Smooth muscle cell (in vitro differentiated cells): ENCODE data around the gene TXNDC16. TPM values are rescaled to one million over a fixed set of nuclear protein-coding genes. Genes with fewer than 3 reads are reported as not detected.

Experiments
- DNase-seq: peaks from one replicate; lab custom pipeline; 2025; ENCODE audit not compliant: unreplicated experiment; lab: John Stamatoyannopoulos, UW
- H2AFZ ChIP-seq: fragments of 200-600 bp; sonication (generic); 2 replicates; pipeline ENCODE4 v1.6.0; 2016; ENCODE audit warnings: antibody characterized with exemption, low read depth, mild to moderate bottlenecking
- H3F3A ChIP-seq: fragments of 200-600 bp; sonication (generic); 2 replicates; pipeline ENCODE4 v1.6.0; 2017; ENCODE audit warnings: antibody characterized with exemption, low read depth
- H3K27ac ChIP-seq: fragments of 200-600 bp; sonication (generic); 2 replicates; pipeline ENCODE4 v1.5.1; 2016; ENCODE audit warnings: low read depth, mild to moderate bottlenecking
- H3K27me3 ChIP-seq: fragments of 200-600 bp; sonication (generic); 2 replicates; pipeline ENCODE4 v1.6.1; 2016; ENCODE audit warnings: low read depth, mild to moderate bottlenecking
- H3K36me3 ChIP-seq: fragments of 200-600 bp; sonication (generic); 2 replicates; pipeline ENCODE4 v1.5.1; 2016; ENCODE audit warnings: low read depth
- H3K4me1 ChIP-seq: fragments of 200-600 bp; sonication (generic); 2 replicates; pipeline ENCODE4 v1.5.1; 2016; ENCODE audit warnings: low read depth
- H3K4me2 ChIP-seq: fragments of 200-600 bp; sonication (generic); 2 replicates; pipeline ENCODE4 v1.6.0; 2016; ENCODE audit warnings: mild to moderate bottlenecking
- H3K4me3 ChIP-seq: fragments of 200-600 bp; sonication (generic); 2 replicates; pipeline ENCODE4 v1.5.1; 2016; ENCODE audit warnings: mild to moderate bottlenecking
- H3K79me2 ChIP-seq: fragments of 200-600 bp; sonication (generic); 2 replicates; pipeline ENCODE4 v1.6.0; 2016; ENCODE audit warnings: low read depth, mild to moderate bottlenecking
- H3K9ac ChIP-seq: fragments of 200-600 bp; sonication (generic); 2 replicates; pipeline ENCODE4 v1.6.0; 2016; ENCODE audit warnings: low read depth
- H3K9me3 ChIP-seq: fragments of 200-600 bp; sonication (generic); replicated peaks from 2 replicates; pipeline ENCODE4 v1.5.1; 2016; ENCODE audit warnings: low read depth
- H4K20me1 ChIP-seq: fragments of 200-600 bp; sonication (generic); 2 replicates; pipeline ENCODE4 v1.6.0; 2016; ENCODE audit warnings: low read depth
- CTCF ChIP-seq: fragments of 200-600 bp; sonication (generic); IDR thresholded peaks from 2 replicates; pipeline ENCODE4 v1.5.1; 2017; ENCODE audit warnings: borderline replicate concordance, mild to moderate bottlenecking, antibody characterized with exemption; ENCODE audit not compliant: insufficient read depth, poor library complexity, severe bottlenecking
- WGBS: methylation state at CpG from one replicate; pipeline ENCODE4 v1.1.7; 2016; ENCODE audit warnings: low lambda C conversion rate; 5-methylcytosine and 5-hydroxymethylcytosine counted together
- polyA plus RNA-seq: library from polyadenylated mRNA; unstranded; fragments of >200 nt; fragmentation: Nextera tagmentation; extraction: Ambion mirVana; gene quantifications from 2 replicates; pipeline ENCODE4 v1.2.1, GENCODE V29; 2016
- total RNA-seq: library from RNA; depleted of rRNA; stranded (reverse); fragments of >200 nt; gene quantifications from 2 replicates; pipeline ENCODE4 v1.2.3, GENCODE V29; 2014

The TXNDC16 gene
- total and polyA plus RNA-seq, 2 experiments from 2014 or later = 1.8 to 5.6 TPM

GRCh38 chr14:52413729-52414408 is 138.4 kb downstream of the TXNDC16 start:
- Histone ChIP-seq H3K36me3 (no peaks in the 10 kb centered on the region), H3K27ac (no peak overlapping the region), H3K9ac (no peak overlapping the region), H3K27me3 (no peaks in the 10 kb centered on the region), H3F3A (no peaks in the 10 kb centered on the region), H3K4me1 (no peaks in the 10 kb centered on the region), H3K79me2 (no peaks in the 10 kb centered on the region), H3K4me2 (no peak overlapping the region), H2AFZ (no peak overlapping the region), H3K4me3 (no peak overlapping the region), H3K9me3 (no peaks in the 10 kb centered on the region), H4K20me1 (no peaks in the 10 kb centered on the region)
- WGBS = 93% methylated on average over 7 of the region's 7 CpGs
- TF ChIP-seq CTCF = no peak
- DNase-seq = no peak

- no peak overlapping the region for H3K4me3 ChIP-seq
- H3K9me3 ChIP-seq = no peaks in the 10 kb centered on the region
- no peaks in the 10 kb centered on the region for H3K27me3 ChIP-seq
- no peak overlapping the region for H3K4me2 ChIP-seq
- TF ChIP-seq CTCF = no peak
- 71% methylated on average over 1 of the region's 1 CpG for WGBS
- H4K20me1 ChIP-seq = no peaks in the 10 kb centered on the region
- no peaks in the 10 kb centered on the region for H3K36me3 ChIP-seq
- H2AFZ ChIP-seq = no peak overlapping the region
- H3K4me1 ChIP-seq = no peaks in the 10 kb centered on the region
- no peak overlapping the region for H3K9ac ChIP-seq
- no peaks in the 10 kb centered on the region for H3F3A ChIP-seq
- H3K27ac ChIP-seq = no peak overlapping the region
- H3K79me2 ChIP-seq = no peaks in the 10 kb centered on the region
- DNase-seq = no peak
These were observed 139.9 kb downstream of the TXNDC16 start for GRCh38 chr14:52412426-52412825.

- H4K20me1 ChIP-seq = no peaks in the 10 kb centered on the region
- H3F3A ChIP-seq = no peaks in the 10 kb centered on the region
- no peak overlapping the region for H3K4me2 ChIP-seq
These were observed 147.0 kb downstream of the TXNDC16 start for GRCh38 chr14:52405314-52405713.

More at GRCh38 chr14:52405314-52405713, 147.0 kb downstream of the TXNDC16 start:
- WGBS = 94% methylated on average over 1 of the region's 1 CpG
- no peak for TF ChIP-seq CTCF
- Histone ChIP-seq H2AFZ (no peak overlapping the region), H3K27ac (no peak overlapping the region), H3K36me3 (no peaks in the 10 kb centered on the region), H3K79me2 (no peaks in the 10 kb centered on the region), H3K9me3 (no peaks in the 10 kb centered on the region), H3K27me3 (no peaks in the 10 kb centered on the region), H3K4me3 (no peak overlapping the region), H3K4me1 (no peaks in the 10 kb centered on the region), H3K9ac (no peak overlapping the region)
- no peak for DNase-seq
